CD1c-positive myeloid dendritic cell (primary cell): ENCODE data around the gene FNDC1.

Experiments used
- DNase-seq: peaks from one replicate; pipeline ENCODE4 v3.0.0-alpha.2; 2016; ENCODE audit errors: extremely low spot score

The FNDC1 gene

DNA sequence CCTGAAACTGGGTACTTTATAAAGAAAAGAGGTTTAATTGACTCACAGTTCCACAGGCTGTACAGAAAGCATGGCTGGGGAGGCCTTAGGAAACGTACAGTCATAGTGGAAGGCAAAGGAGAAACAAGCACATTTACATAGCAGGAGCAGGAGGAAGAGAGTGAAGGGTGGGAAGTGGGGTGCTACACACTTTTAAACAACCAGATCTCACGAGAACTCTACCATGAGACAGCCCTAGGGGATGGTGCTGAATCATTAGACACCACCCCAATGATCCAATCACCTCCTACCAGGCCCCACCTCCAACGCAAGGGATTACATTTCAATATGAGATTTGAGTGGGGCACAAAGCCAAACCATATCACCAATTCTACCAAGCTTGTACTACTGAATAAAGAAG lies 7.4 kb upstream of the FNDC1 start:
- DNase-seq = no peak

DNA sequence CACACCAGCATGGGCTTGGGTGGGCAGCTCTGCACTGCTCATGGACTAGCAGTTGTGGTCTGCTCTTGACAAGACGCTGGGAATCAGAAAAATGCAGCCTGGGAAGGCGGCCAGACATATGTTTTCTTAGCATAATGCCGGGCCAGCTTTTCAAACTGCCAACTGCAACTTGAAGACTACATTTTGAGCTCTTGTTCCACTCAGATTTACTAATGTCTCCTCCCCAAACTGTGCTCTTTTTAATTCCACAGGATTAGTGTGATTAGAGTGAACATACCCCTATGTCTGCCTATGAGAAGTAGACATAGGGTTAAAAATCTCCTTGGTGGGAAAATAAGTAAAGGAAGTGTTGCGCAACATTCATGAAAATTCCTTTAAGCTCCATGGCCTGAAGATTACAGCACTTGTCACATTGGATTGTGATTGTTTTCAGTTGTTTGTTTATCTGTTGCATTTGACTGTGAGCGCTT lies 5.3 kb upstream of the FNDC1 start:
- no peak for DNase-seq

DNA sequence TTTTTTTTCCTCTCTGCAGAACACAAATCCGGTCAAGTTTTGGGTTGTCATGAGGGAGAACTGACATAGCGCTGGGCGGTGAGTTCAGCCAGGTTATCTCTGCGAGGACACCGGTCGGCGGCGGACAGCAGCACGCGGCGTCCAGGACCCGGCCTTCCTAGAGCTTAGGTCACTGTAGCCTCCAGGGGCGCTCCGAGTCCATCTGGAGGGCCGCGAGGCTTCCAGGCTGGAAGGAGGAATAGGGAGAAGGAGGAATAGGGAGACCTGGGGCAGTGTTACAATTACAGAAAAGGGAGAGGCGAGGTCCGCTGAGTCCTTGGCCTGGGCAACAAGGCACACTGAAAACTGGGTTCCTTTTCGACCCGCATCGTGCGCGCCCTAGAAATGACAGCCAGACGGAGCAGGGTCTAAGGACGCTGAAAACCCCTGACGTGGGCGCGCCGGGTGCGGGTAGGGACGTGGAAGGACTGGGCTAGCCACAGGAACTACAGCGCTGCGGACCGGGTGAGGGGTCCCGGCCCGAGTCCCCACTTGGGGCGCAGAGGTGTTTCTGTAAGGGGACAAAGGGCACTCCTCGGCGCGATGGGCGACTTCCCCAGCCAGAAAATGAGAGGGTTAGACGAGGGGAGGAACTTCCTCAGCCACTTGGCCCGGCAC lies 536 bp upstream of the FNDC1 start:
- DNase-seq = no peak

DNA sequence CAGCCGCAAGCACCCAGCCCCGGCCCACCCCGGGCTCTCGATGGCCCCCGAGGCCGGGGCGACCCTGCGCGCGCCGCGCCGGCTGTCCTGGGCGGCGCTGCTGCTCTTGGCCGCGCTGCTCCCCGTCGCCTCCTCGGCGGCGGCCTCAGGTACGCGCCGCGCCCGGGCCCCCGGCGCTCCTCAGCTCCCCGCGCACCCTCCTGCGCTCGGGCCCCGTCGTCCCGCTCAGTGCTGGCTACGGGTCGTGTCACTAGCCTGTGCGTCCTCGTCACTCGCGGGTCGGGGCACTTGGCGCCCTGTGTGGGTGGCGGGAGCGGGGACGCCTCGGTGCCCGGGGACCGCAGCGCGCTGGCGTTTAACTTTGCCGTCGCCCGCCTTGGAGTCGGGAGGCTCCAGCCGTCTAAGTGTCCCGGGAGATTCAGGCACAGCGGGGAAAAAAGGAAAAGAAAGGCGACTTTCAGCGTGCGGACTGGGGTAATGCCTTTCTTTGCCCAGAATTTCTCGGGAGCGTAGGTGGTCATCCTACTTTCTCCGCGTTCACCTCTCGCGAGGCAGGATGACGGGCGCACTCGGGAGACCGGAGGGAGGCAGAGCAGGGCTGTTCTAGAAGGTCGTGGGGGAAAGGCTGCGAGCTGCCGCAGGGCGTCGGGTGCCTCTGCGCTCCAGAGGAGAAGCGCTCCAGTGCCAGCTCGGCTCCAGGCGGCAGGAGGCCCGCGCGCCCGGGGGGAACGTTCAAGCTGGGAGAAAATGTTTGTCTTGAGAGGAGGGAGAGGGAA lies 545 bp downstream of the FNDC1 start:
- no peak for DNase-seq

DNA sequence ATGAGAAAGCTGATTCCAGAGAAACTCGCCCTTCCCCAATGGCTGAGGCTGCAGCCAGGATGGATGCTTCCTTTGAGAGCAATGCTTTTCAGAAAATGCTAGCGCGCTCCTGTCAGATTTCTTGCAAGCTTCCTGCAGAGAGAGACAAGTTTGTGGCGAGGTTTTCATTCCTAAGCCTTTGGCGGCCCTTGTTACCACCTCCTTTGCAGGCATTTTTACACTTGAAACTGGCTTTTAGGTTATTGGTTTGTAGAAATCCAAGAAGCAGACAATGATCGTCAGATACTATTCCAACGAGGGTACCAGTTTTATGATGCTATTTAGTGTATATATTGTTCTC lies 1.1 kb downstream of the FNDC1 start:
- no peak for DNase-seq

DNA sequence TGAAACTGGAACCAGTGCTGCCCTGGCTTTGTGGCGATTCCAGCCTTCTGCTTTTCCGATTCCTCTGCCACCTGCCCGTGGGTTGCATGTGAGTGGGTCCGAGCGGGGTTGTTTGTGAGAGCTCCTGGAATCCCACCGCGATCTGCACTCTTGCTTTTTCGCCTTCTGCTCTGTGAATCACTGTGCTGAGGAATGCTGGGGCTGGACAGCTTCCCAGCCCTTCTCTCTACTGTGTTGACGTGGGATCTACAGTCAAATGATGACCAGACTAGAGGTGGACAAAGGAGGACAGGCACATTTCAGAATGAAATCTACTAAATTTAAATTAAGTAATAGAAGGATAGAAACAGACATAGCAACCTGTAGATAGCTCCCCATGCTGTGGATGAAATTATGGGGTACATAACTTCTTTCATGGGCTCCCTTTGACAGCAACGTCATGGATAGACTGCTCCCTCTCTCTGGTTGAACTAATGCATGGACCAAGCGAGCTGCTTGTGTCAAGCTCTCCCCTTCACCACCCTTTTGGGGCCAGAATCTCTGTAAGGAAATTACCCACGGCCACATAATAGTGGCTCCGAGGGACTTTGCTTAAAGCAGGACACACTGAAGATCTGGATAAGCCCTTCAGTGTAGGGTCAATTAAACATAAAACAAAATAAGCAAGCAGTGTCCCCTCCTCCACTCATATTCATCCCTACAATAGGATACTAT lies 2.0 kb downstream of the FNDC1 start:
- DNase-seq = no peak

DNA sequence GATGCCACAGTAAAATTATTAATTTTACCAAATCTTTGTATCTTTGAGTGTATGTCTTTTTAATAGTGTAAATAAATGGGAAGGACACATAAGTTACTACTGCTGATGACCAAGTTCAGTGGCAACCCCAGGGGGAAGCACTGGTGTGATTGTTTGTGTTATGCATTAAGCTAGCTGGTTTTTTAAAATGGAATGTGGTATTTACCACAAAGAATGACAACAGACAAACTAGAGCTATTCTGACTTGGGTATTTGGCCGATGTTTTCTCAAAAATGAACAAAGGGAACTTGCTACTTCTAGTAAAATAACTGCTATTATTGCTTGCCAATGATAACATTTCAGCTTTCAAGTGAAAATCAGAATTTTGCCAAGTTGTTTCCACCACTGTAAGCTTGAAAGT lies 2.9 kb downstream of the FNDC1 start:
- no peak for DNase-seq

DNA sequence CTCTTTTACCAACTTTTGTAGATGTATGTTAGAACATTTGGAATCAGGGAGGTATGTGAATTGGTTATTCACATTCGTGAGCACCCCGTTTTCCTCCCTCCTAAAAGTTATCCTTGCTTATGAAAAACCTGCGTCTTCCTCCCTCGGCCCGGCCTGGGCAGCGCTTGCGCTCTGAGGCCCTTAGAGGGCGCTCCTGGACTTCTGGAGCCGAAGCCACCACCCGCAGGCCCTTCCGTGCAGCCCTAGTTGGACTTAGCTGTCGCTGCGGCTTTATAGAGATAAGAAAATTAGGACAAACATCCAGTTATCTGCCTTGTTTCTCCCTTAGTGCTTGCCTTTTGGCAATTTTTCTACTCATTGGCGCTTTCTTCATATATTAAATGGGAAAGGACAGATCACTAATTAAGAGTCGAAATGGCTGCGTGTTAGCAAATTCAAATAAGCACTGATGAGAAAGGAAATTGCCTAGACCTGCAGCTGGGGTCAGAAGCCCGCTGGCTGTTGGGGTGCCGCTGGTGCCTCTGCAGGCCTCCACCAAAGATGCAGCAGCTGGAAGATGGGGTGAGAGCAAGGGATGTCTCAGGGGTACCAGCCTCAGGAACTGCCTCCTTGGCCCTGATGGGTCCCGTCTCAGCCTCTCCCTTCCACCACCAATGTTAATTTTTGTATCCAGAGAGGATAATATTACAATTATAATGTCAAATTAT lies 5.2 kb downstream of the FNDC1 start:
- peak; percentile 78 for DNase-seq

DNA sequence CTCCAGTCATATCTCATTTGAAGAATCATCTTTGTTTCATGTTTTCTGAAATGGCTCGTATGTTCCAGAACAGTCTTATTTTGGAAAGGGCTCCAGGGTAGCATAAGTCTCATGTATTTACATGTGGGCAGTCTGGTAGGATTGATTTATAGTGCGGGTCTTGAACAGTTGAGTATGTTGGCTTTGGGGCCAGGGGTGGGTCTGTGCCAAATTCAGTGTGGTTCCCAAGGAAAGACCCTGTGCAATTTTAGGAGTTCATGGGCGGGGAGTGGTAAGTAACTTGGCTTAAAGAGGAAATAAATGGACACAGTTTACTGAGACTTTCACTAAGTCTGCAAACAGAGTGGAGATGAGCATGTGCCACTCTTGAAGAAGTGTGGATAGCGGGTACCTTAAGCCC lies 7.7 kb downstream of the FNDC1 start:
- DNase-seq = no peak

DNA sequence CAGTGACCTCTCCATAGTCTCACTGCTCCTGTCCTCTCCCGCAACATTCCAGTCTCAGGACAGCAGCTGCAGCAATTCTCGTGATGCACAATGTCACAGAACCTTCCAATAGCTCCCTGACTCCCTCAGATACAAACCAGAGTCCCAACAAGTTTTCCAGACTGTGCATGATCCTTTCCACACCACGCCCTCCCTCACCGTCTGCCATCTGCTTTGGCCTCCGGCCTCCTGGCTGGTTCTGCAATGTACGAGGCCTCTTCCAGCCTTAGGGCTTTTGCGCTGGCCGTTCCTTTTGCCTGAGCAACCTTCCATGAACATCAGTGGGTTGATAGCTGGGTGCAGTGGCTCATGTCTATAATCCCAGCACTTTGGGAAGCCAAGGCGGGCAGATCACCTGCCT lies 9.6 kb downstream of the FNDC1 start:
- DNase-seq = no peak

DNA sequence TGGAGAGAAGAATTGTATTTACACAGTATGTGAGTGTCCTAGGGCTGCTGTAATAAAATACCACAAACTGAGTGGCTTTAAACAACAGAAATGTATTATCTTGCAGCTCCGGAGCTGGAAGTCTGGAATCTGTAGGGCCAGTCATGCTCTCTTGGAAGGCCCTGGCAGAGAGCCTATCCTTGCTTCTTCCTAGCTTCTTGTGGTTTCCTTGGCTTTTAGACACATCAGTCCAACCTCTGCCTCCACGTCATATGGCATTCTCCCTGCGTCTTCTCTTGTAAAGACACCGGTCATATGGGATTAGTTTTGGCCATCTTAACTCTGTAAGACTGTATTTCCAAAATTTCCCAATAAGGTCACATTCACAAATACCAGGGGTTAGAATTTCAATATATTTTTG lies 10.8 kb downstream of the FNDC1 start:
- DNase-seq = no peak

DNA sequence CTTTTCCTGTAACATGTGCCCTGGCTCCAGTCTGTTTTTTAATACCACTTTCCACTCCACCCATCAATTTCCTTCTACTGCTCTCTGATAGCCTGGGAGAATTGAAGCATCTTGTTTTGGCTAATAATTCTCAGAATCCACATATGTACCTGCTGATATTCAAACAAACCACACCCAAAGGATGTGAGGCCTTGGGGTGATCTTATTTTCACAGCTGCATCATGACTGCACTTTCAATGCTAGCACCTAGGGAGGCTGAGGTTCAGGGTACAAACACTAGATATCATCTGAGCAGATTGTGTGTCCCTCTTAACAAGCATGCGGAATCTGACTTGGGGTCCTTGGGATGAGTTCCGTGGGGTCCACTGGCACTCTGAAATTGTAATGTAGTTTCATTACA lies 12.7 kb downstream of the FNDC1 start:
- no peak for DNase-seq

DNA sequence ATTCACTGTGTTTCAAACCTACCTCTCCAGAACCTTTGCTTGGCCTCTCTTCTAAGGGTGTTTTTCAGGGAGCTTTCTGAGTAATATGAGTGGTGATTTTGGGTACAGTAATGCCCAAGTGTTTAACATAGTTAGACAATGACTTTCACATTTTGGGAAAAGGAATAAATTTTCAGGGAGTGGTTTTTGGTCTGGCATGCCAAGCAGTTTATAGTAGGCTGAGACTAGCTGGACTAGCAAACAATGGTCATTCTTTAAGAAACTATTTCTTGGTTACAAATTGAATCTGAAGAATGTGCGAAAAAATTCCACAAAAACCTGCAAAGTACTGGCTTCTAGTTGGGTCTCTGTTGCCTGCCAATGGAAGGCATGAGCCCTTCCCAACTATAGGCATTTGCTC lies 15.4 kb downstream of the FNDC1 start:
- no peak for DNase-seq

DNA sequence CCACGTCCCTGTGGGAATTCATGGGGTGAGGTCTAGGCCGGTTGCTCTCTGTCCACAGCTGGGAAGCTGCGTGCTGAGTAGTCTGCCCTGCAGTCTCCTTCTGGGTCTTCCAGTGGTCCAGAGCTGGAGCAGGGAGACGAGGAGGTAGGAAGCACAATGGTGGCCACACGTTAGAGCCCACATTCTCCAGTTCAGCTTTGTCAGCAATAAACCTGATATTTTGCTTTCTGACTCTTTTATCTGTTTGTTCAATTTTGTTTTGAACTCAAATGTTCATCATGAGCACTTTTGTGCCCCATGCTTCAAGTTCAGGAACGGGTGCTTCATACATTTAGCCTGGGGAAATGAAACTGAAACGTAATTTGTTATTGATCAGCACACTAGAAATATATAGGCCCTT lies 21.3 kb downstream of the FNDC1 start:
- DNase-seq = no peak

DNA sequence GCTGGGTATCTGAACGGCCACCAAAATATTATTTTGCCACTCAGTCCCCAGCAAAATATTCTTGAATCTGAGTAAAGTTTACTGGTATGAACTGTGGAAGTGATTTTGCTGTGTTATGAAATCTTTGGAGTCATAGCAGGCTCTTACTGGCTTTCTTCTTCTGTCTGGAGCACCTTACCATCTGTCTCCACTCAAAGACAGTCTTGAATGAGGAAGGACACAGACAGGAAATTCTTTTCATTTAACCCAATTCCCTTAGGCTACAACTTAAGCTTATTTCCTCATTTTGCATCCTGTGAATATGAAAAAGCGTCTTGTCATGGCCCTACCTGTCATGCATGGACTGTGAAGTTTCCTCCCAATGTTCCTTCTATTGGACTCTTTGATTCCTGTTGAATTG lies 24.7 kb downstream of the FNDC1 start:
- no peak for DNase-seq

DNA sequence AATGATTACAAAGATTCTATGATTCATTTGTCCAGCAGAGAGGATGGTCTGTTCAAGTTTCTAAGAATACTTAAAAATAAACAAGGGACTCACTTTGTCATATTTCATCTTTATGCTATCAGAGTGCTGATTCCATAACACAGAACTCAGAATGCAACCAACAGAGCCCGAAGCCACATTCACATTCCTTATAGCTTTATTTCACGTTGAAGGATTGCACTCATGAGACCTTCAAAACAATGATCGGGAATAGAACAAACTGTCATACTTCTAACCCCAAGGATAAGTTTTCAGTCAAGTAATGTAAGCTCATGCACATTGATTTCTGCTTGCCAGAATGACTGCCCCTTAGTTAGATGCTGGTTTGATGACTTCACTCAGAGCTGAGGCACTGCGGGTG lies 25.2 kb downstream of the FNDC1 start:
- DNase-seq = no peak

DNA sequence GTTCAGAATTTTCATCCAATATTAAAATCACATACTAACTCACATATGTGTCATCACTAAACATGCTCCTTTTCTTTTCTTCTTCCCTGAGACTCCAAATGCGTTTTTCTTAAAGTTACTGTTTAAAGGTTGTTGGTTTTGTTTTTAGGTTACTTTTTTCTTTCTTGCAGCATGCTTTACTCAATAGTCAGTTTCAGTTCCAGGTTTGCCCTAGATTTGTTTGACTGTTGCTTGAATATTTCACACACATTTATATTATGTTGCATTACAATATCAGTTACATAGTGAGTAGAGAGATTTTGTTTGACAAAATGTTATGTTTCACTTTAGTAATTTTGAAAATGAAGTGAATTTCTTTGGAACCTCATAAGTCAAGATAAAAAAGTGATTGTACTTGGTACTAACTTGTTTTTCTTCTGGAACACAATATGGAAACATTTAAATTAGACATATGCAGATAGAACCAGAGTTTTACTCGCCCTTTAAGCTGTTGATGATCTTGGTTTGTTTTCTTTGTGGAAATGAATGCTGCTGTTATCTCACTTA lies 27.3 kb downstream of the FNDC1 start:
- peak; percentile 13 for DNase-seq

DNA sequence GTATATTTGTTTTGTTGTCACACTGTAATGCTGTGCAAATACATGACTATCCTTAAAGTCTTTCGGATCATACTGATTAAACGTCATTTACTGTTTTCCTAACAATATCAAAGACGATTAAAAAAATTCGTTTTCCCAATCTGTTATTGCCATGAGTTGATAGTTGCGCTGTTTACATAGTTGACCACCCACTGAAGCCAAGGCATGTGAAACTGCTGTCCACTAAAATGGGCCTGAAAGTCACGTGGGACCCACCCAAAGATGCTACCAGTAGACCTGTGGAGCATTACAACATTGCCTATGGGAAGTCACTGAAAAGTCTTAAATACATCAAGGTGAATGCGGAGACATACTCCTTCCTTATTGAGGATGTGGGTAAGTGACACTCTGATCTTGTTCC lies 28.1 kb downstream of the FNDC1 start:
- no peak for DNase-seq

DNA sequence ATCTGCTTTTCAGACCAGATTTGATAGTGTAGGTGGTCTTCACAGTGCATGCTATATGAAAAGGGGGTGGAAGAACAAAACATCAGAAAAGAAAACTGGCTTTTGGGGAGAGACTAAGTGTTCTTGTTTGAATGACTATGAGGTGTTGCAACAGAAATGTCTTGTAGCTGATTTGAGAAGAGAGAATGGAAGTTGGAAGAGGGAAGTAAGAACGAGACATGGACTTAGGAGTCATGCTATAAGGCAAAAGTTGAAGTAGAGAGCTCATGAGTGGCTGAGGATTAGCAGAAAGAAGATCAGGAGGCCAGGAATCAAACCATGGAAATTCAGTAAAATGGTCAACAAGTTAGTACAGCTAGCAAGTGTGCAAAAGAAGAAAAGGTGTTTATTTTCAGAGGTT lies 32.1 kb downstream of the FNDC1 start:
- peak; percentile 5 for DNase-seq

DNA sequence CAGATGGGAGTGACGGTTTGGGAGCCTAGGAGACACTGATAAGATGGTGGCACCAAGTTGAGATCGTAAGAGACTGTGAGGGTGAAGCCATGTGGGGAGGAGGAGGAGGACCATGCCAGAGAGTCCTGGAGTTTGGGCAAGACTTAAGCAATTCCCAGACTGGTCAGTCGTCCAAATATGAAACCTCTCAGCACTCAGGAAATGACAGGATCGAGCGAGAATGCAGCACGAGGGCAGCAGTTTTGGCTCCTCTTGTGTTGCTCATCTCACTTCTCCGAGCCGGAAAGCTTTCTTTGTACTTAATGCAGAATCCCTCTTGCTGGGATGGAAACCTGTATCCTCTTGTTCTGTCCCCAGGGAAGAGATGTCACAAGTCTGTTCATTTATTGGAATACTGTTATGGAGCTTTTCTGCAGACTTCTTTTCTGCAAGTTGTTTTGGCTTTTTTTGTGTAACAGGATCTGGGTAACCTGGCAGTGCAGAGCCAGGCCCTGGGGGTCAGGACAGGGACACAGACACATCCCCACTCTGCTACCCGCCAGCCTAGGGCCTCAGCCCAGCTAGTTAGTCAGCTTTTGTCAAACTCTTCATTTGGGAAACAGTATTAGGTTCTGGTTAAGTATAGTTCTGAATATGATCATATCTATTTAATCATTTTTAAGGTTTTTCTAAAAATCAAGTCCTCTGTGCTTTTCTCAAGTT lies 34.3 kb downstream of the FNDC1 start:
- no peak for DNase-seq

DNA sequence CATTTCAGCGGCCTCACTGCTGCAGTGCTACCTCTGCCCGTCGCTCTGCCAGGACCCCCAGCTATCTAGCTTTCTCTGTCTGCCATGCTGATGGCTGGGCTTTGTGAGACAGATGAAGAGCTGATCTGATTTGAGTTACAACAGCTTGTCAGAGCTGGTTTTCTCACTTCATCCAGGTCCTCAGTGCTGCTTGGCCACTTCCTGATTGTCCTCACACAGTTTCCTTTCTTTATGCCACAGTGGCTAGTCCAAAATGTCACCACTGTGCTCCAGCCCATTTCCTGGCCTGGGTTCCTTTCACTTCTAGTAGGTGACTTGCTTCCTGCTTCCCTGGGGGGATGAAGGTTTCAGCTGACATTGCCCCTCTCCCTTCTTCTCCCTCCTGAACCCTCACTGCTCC lies 35.4 kb downstream of the FNDC1 start:
- no peak for DNase-seq

DNA sequence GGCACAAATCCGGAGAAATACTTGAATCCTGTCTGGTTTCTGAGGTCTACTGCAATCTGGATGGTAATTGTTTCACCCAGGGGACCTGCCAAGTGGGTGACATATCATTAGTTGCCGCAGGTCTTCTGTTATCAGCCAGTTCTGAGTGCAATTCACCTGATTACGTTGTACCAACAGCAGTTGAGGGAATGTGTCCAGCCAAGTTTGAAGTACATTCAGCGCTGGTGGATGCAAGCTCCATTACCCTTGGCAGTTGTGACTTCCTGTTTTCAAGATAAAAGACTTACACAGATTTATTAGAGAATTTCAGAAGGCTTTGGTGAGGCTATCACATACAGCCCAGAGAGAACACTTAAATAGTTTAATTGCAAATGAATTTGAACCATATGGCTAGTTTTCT lies 42.8 kb downstream of the FNDC1 start:
- DNase-seq = no peak
